Activated naive CD4-positive, alpha-beta T cell treated with anti-CD3 and anti-CD28 coated beads, Interleukin-2, amount 50 U/mL, for 16 hours (primary cell): ENCODE measurements around the gene MORC2.

Experiments
- DNase-seq: peaks from one replicate; pipeline ENCODE4 v3.0.0-alpha.2; 2020

MORC2 gene

GRCh38 chr22:30918761-30919160 is 49.8 kb downstream of the MORC2 start:
- DNase-seq, result no peak

DNA sequence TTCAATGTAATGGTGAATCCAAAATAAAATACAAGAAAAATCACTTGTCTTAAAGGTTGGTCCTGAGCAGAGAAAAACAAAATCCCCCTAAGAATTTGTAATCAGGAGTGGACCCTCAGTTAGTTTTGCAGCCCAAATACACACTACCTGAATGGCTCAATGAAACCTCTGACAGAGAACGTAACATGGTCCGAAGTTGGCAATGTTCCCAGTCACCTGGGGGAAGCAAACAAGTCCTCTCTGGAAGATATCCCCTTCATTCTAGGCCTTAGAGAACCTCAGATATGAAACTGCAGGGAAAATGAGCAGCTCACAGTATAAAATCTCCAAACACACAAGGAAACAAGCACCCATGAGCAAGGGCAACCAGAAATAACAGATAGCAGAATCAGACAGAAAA is 58.2 kb downstream of the MORC2 start:
- no peak for DNase-seq

- no peak for DNase-seq
These were observed 59.3 kb downstream of the MORC2 start for GRCh38 chr22:30909306-30909705.

DNA sequence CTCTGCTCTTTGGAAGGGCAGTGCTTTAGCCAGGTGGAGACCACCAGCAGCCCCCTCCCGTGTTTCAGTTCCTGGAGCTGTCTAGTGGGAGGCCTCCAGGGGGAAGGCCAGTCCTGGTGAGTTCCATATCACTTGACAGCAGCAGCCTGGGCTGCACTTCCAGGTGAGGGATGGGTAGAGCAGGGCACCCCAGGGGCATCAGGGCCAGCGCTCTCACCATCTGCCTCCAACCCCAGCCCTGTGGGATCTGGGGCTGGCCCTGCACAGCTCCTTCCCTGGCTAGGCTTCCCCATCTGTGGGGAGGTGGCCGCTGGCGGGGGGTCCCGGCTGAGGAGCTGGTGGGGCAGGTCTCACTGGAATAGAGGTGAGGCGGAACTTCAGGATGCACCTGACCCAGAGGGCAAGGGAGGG is 60.5 kb downstream of the MORC2 start:
- DNase-seq, result no peak

DNA sequence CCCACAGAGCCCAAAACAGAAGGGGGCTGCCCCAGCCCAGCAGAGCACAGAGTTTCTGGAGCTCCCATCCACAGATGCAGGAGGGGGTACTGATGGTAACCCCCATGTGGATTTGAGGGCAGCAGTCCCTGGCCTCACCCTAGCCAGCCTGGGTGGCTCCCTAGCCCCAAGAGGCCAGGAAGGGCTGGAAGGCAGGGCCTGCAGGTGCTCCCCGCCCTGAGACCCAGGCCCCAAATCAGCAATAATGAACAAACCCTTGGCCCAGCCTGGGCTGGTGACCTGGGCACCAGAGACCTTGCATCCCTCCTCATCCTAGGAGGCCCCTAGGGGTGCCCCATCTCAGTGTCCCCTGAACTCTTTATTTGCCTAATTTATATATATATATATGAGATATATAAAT is 61.6 kb downstream of the MORC2 start:
- no peak for DNase-seq

GRCh38 chr22:30906411-30906810 is 62.2 kb downstream of the MORC2 start:
- DNase-seq, result no peak

GRCh38 chr22:30905696-30906341 is 62.8 kb downstream of the MORC2 start:
- no peak for DNase-seq

- DNase-seq, result no peak
These were observed 64.6 kb downstream of the MORC2 start for GRCh38 chr22:30903876-30904460.

GRCh38 chr22:30902496-30903357 is 65.8 kb downstream of the MORC2 start:
- DNase-seq, result no peak

DNA sequence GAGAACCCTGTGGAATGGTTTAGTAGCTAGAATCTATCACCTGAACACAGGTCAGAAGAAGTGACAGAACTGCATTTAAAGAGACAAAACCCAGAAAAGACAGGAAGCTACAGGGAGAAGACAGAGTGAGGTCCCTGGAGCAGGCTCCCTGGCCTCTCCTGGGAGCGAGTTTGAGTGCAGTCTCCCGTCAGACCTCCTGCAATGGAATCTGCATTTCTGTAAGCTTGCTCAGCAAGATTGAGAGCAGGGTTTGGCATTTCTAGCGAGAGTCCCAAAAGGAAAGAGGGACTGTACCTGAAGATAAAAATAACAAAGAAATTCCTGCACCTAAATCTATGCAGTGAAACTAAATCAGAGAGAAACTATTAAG is 74.2 kb downstream of the MORC2 start:
- DNase-seq, result no peak

GRCh38 chr22:30893434-30894370 is 74.9 kb downstream of the MORC2 start:
- no peak for DNase-seq

DNA sequence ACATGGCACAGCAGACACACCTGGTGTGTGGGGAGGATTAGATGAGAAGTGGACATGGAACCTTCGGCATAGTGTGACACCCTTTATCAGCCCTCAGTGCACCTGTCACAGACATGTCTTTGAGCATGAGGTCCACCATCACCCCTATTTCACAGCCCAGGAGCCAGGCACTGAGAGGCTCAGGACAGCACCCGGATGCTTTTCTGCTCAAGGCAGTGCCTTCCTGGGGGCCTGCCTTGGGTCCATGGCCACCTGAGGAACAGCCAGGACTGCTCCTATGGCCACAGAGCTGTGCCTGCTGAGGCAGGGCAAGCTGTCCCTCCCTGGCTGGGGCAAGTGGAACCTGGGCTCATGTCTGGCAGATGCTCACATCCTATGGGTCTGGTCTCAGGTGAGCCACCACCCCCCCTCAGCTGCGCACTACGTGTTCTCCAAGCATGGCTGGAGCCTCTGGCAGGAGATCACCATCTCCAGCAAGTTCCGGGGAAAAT is 75.8 kb downstream of the MORC2 start:
- DNase-seq, result no peak

- DNase-seq, result no peak
These were observed 76.3 kb downstream of the MORC2 start for GRCh38 chr22:30892286-30892685.

DNA sequence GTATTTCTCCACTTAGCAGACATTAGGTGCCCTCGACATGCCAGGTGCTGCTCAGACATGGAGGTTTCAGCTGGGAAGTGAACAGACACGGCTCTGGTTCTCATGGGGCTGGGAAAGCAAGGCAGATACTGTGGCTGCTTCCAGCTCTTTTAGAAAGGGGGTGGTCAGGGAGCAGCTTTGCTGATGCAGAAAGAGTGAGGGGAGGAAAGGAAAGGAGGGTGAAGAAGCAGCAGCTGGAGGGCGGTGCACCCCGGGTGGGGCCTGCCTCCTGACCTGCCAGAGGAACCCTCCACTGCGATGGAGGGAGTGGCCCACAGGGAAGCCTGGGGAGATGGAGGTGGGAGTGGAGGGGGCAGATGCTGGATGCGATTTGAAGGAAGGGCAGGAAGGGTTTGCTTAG is 76.8 kb downstream of the MORC2 start:
- DNase-seq, result no peak

DNA sequence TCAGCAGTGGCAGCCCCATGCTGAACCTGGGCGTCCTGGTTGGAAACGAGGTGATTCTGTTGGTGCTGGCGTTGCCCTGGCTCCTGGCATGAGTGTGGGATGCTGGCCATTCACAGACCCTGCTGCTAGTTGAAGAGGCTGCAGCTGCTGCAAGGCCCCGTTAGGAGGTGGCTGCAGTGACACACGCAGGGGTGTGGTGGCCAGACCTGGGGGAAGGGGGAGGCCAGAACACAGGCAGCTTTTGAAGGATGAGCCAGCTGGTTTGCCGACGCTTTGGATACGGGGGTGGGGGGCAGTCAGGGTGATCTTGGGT is 77.2 kb downstream of the MORC2 start:
- DNase-seq, result no peak

GRCh38 chr22:30890686-30891442 is 77.7 kb downstream of the MORC2 start:
- peak; percentile 39 for DNase-seq

- no peak for DNase-seq
These were observed 78.5 kb downstream of the MORC2 start for GRCh38 chr22:30889996-30890480.

- no peak for DNase-seq
These were observed 79.1 kb downstream of the MORC2 start for GRCh38 chr22:30889268-30889995.

DNA sequence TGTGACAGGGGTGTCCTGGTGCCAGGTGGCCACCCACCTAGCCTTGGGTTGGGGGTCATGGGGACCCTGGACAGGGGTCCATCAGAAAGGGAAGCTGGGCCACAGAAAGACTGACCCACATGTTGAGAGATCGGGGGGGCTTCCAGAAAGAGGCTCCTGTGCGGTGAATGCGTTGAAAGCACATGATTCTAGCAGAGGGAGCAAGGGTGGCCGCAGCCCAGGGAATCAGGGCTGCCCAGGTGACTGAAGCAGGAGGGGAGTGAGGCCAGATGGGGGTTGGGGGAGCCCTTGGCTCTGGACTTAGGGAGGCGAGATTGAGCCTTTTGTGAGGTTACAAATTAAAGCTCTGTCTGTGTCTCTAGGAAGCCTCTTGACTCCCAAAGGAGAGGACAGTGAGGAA is 80.7 kb downstream of the MORC2 start:
- no peak for DNase-seq

- DNase-seq, result no peak
These were observed 81.1 kb downstream of the MORC2 start for GRCh38 chr22:30887453-30887852.

DNA sequence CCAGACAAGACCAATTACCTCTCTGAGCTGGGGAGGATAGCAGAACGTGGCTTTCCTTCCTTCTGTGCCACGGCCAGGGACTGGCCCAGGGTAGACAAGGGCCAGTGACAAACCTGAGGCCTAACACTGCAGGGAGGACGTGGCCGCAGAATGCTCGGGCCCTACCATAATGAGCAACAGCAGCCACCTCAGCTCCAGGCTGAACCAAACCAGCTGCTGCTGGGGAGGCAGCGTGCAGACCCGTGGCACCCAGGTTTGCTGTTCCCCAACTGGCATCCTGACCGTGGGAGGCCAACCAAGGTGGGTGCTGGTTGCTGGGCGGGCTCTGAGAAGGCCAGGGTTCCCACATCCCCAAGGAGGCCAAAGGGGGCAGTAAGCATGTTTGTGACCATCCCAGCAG is 83.0 kb downstream of the MORC2 start:
- no peak for DNase-seq
